KMS-11 (cell line): ENCODE data around the gene DNAJC4.

Experiments
- H2AFZ ChIP-seq: fragments of 200-600 bp; sonication (generic); 2 replicates; pipeline ENCODE4 v1.6.1; 2016; ENCODE audit warnings: antibody characterized with exemption, mixed run types, low read depth
- H3K27ac ChIP-seq: fragments of 200-600 bp; sonication (generic); 2 replicates; pipeline ENCODE4 v1.6.1; 2016; ENCODE audit warnings: mild to moderate bottlenecking, mixed run types
- H3K27me3 ChIP-seq: fragments of 200-600 bp; sonication (generic); 2 replicates; pipeline ENCODE4 v1.6.1; 2017; ENCODE audit warnings: mild to moderate bottlenecking, low read depth, mixed run types, moderate library complexity; ENCODE audit not compliant: insufficient read depth
- H3K36me3 ChIP-seq: fragments of 200-600 bp; sonication (generic); 2 replicates; pipeline ENCODE4 v1.6.1; 2017; ENCODE audit warnings: mild to moderate bottlenecking, mixed run types; ENCODE audit not compliant: insufficient read depth
- H3K4me1 ChIP-seq: fragments of 200-600 bp; sonication (generic); 2 replicates; pipeline ENCODE4 v1.6.1; 2016; ENCODE audit warnings: mild to moderate bottlenecking, low read depth, mixed run types; ENCODE audit not compliant: poor library complexity, severe bottlenecking
- H3K4me2 ChIP-seq: fragments of 200-600 bp; sonication (generic); 2 replicates; pipeline ENCODE4 v1.7.0; 2016; ENCODE audit warnings: mild to moderate bottlenecking, mixed run types
- H3K4me3 ChIP-seq: fragments of 200-600 bp; sonication (generic); IDR thresholded peaks from 2 replicates; pipeline ENCODE4 v1.6.1; 2017; ENCODE audit warnings: low read depth, low read length, mixed read lengths; ENCODE audit not compliant: insufficient read depth
- H3K79me2 ChIP-seq: fragments of 200-600 bp; sonication (generic); 2 replicates; pipeline ENCODE4 v1.6.1; 2016; ENCODE audit warnings: low read depth, mixed run types; ENCODE audit not compliant: insufficient read depth
- H3K9ac ChIP-seq: fragments of 200-600 bp; sonication (generic); 2 replicates; pipeline ENCODE4 v1.6.1; 2016; ENCODE audit warnings: mild to moderate bottlenecking, mixed run types
- H4K20me1 ChIP-seq: fragments of 200-600 bp; sonication (generic); 2 replicates; pipeline ENCODE4 v1.6.1; 2016; ENCODE audit warnings: mild to moderate bottlenecking, mixed run types; ENCODE audit not compliant: insufficient read depth
- CTCF ChIP-seq: fragments of 200-600 bp; sonication (generic); conservative IDR thresholded peaks from 2 replicates; pipeline ENCODE4 v1.6.1; 2017; ENCODE audit warnings: low read depth, mild to moderate bottlenecking, antibody characterized with exemption, low read length, moderate library complexity, mixed read lengths

The DNAJC4 gene

DNA sequence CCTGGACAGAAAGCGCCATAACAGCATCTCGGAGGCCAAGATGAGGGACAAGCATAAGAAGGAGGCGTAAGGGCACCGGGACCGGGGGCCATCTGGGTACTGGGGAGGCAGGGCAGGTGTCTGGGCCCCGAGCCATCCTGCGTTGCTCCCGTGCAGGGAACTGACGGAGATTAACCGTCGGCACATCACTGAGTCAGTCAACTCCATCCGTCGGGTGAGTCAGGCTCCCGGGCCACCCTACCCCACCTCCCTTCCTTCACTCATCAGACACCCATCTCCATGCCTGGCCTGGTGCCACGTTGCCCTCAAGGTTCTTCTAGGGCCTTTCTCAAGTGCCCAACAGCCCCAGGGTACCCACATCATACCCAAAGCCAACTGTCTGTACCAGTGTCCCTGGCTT is 36.0 kb downstream of the DNAJC4 start:
- Histone ChIP-seq H3K4me3 (no peak overlapping the region), H3K27me3 (no peaks in the 10 kb centered on the region), H3K36me3 (no peaks in the 10 kb centered on the region), H3K79me2 (no peaks in the 10 kb centered on the region), H3K4me1 (peaks cover 9% of the 10 kb centered on the region), H4K20me1 (no peaks in the 10 kb centered on the region), H3K27ac (no peak overlapping the region), H3K9ac (no peak overlapping the region), H3K4me2 (no peak overlapping the region), H2AFZ (no peak overlapping the region)
- no peak for TF ChIP-seq CTCF

- Histone ChIP-seq H3K4me1 (peaks cover 14% of the 10 kb centered on the region), H3K4me3 (no peak overlapping the region), H4K20me1 (no peaks in the 10 kb centered on the region), H2AFZ (no peak overlapping the region), H3K4me2 (no peak overlapping the region; the same call in 1 of the 2 replicates), H3K36me3 (no peaks in the 10 kb centered on the region), H3K9ac (no peak overlapping the region; the same call in 1 of the 2 replicates), H3K79me2 (no peaks in the 10 kb centered on the region), H3K27ac (no peak overlapping the region), H3K27me3 (no peaks in the 10 kb centered on the region)
- TF ChIP-seq CTCF = no peak
Observed at GRCh38 chr11:64267207-64267945, 37.0 kb downstream of the DNAJC4 start.

- no peaks in the 10 kb centered on the region for H3K36me3 ChIP-seq
- no peak overlapping the region; the same call in 1 of the 2 replicates for H2AFZ ChIP-seq
- no peak for TF ChIP-seq CTCF
- no peaks in the 10 kb centered on the region for H4K20me1 ChIP-seq
- peaks cover 14% of the 10 kb centered on the region for H3K4me1 ChIP-seq
- H3K27me3 ChIP-seq = no peaks in the 10 kb centered on the region
- peak overlapping the region; percentile 86; the same call in 1 of the 2 replicates for H3K9ac ChIP-seq
- H3K79me2 ChIP-seq = no peaks in the 10 kb centered on the region
- peak overlapping the region; percentile 87 for H3K27ac ChIP-seq
- peak overlapping the region; percentile 86 for H3K4me2 ChIP-seq
- H3K4me3 ChIP-seq = no peak overlapping the region
Observed at GRCh38 chr11:64268025-64268892, 37.9 kb downstream of the DNAJC4 start.

GRCh38 chr11:64268893-64269539 is 38.7 kb downstream of the DNAJC4 start:
- peak overlapping the region; percentile 86 for H3K4me2 ChIP-seq
- H3K4me1 ChIP-seq = peaks cover 14% of the 10 kb centered on the region
- peak overlapping the region; percentile 86 for H3K9ac ChIP-seq
- peak overlapping the region; percentile 87 for H3K27ac ChIP-seq
- no peaks in the 10 kb centered on the region for H3K79me2 ChIP-seq
- H3K4me3 ChIP-seq = no peak overlapping the region
- H3K36me3 ChIP-seq = no peaks in the 10 kb centered on the region
- TF ChIP-seq CTCF = no peak
- no peaks in the 10 kb centered on the region for H4K20me1 ChIP-seq
- H3K27me3 ChIP-seq = no peaks in the 10 kb centered on the region
- peak overlapping the region; percentile 68 for H2AFZ ChIP-seq
